GM10847 (cell line): ENCODE data around the gene ARHGAP10.

Experiments used
- POLR2A ChIP-seq: IDR thresholded peaks from 2 replicates; pipeline ENCODE4 v1.6.1; 2011; ENCODE audit not compliant: insufficient read length; ENCODE audit errors: extremely low read depth

The ARHGAP10 gene

DNA sequence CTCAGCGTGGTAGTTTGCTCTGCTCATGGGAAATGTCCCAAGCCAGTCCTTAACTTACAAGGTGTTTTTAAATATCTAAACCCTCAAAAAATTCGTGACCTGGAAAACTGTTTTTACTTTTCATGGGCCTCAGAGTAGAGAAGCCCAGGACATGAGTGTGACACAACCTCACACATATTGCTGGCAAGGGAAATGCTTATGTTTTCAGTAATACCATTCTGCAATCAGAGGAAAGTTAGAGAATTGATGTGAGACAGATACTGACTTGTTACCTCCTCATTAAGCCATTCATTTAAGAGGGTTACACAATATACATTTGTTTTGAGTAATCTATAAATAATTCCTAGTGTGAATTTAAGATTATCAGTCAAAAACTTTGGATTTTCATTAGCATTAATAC lies 209.5 kb downstream of the ARHGAP10 start:
- TF ChIP-seq POLR2A = no peak

GRCh38 chr4:147942729-147943128 lies 210.8 kb downstream of the ARHGAP10 start:
- no peak for TF ChIP-seq POLR2A

DNA sequence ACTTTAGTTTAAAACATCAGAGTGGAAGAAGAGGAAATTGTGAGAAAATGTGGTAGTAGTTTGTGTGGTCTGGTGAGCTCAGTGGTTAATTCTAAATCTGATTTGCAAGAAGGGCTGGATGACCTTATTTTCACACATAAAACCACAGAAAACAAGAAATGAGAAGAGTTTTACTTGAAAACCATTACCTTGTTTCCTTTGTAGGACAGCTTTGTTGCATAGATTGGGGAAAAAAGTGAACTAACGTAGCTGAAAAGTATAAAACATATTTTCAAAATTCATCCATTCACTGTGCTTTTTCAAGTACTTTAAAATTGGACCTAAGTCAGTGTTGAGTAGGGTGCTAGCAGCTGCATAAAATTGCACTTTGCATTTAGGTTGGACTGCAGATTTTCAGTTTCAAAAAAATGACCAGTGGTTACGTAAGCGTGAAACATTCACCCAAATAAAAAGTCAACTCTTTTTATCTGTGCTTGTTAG lies 211.3 kb downstream of the ARHGAP10 start:
- TF ChIP-seq POLR2A = no peak

DNA sequence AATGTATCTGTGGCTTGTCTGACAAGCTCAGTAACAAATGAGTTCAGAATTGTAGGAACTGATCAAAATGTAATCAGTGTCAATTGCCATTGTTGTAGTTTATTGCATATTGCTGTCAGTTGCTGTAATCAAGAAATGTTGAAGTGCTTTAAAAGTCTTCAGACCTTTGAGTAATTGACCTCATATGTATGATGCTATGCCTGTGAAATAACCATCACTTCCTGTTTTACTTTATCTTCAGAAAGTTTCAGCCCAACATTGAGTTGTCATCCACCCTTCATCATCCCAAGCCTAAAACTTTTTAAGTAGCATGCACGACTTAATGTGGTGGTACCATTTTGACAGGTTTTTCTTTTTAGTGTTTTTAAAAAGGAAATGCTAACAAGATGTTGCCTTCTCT lies 212.4 kb downstream of the ARHGAP10 start:
- no peak for TF ChIP-seq POLR2A

GRCh38 chr4:147944670-147945260 lies 212.9 kb downstream of the ARHGAP10 start:
- TF ChIP-seq POLR2A = no peak

- no peak for TF ChIP-seq POLR2A
These were observed 216.4 kb downstream of the ARHGAP10 start for GRCh38 chr4:147948336-147948735.

DNA sequence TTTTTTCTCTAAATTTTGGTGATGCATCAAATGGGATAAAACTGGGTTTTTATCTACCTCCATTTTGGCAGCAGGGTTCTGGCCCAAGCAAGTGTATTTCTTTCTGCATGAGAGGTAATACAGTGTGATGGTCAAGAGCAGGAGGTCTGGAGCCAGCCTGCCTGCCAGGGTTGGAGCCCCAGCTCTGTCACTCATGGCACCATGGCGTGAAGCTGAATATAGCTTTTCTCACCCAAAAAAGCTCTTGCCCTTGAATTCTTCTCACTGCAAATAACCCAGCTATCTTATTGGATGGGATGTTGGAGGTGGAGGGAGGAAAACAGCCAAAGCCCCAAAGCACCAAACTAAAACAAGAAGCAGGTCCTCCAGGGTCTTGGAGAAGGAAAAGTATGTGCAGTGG lies 218.4 kb downstream of the ARHGAP10 start:
- no peak for TF ChIP-seq POLR2A

DNA sequence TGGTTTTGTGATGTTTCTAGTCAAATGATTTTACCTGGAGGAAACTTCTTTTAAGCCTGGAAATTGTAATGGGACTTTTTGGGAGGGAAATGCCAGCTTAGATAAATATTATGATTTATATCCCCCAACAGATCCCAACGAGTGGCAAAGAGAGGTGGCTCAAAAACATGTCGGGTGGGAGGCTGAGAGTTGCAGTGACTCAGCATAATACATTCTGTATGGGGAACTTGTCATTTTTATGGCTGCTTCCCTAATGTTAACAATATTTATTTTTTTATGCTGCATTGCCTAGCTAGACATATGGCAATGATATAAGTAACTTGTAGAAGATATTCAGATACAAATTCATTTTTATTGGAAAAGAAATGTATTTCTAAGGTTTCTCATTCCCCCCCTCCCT lies 219.0 kb downstream of the ARHGAP10 start:
- no peak for TF ChIP-seq POLR2A

DNA sequence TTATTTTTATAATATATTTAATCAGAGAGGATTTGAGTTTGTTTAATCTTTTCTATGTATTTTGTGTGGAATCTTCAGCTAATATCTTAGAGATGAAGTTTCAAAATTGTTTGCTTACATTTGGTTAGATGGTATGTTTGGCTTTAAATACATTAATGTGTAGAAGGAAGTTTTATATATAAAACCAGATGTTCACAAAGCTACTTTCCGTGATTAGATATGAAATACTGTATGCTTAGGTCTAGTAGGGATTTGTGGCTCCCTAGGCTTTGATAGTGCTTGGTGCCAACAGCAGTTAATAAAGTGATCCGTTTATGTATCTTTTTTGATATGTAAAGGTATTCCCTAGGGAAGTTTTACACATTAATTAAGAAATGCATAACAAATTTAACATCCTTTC lies 223.0 kb downstream of the ARHGAP10 start:
- no peak for TF ChIP-seq POLR2A

- no peak for TF ChIP-seq POLR2A
These were observed 224.1 kb downstream of the ARHGAP10 start for GRCh38 chr4:147955827-147956558.

GRCh38 chr4:147957446-147957845 lies 225.6 kb downstream of the ARHGAP10 start:
- TF ChIP-seq POLR2A = no peak

- TF ChIP-seq POLR2A = no peak
These were observed 226.2 kb downstream of the ARHGAP10 start for GRCh38 chr4:147958057-147958456.

- TF ChIP-seq POLR2A = no peak
These were observed 226.7 kb downstream of the ARHGAP10 start for GRCh38 chr4:147958489-147959065.

- TF ChIP-seq POLR2A = no peak
These were observed 229.1 kb downstream of the ARHGAP10 start for GRCh38 chr4:147960971-147961370.

DNA sequence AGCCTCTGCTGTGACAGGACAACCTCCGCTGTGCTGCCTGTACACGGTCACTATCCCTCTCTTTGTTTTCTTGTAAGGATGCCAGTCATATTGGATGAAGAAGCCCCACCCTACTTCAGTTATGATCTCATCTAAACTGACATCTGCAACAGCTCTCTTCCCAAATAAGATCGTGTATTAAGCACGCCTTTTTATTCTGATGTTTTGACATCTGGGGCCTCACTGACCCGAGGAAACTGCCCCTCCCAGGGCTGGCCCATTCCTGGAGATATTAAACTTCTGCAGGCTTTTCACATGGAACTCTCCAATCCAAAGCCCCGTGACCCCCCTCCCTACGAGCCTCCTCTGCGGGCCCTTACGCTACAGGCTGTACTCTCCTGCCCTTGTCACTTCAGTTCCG lies 232.0 kb downstream of the ARHGAP10 start:
- TF ChIP-seq POLR2A = no peak

- no peak for TF ChIP-seq POLR2A
These were observed 232.5 kb downstream of the ARHGAP10 start for GRCh38 chr4:147964266-147964880.
